T-helper 2 cell treated with Interferon-gamma antibody and Interleukin-4, amounts not matched to agents 5 μg/mL and 100 μg/mL, for 36 hours (primary cell): ENCODE data around the gene NUP54.
A peak's percentile ranks its signal among the peaks of the same experiment; 100 is the strongest.

Source experiments
- DNase-seq: peaks from one replicate; pipeline ENCODE4 v3.0.0; 2021; ENCODE audit warnings: low spot score
- H3K27ac Mint-ChIP-seq: one replicate; pipeline ENCODE4 v1.8.0; 2021; ENCODE audit warnings: mild to moderate bottlenecking, mixed read lengths
- H3K27me3 Mint-ChIP-seq: one replicate; pipeline ENCODE4 v1.8.0; 2021; ENCODE audit warnings: low read depth, mixed read lengths
- H3K36me3 Mint-ChIP-seq: one replicate; pipeline ENCODE4 v1.8.0; 2021; ENCODE audit warnings: low read depth, mixed read lengths
- H3K4me1 Mint-ChIP-seq: one replicate; pipeline ENCODE4 v1.8.0; 2021; ENCODE audit warnings: low read depth, mixed read lengths
- H3K4me3 Mint-ChIP-seq: one replicate; pipeline ENCODE4 v1.8.0; 2022; ENCODE audit warnings: mild to moderate bottlenecking, moderate library complexity, mixed read lengths
- H3K9me3 Mint-ChIP-seq: one replicate; pipeline ENCODE4 v1.8.0; 2021; ENCODE audit warnings: mixed read lengths

The NUP54 gene

GRCh38 chr4:76174216-76174615 lies 26.0 kb upstream of the NUP54 start:
- no peak overlapping the region for H3K4me3 Mint-ChIP-seq
- H3K36me3 Mint-ChIP-seq = no peaks in the 10 kb centered on the region
- no peak overlapping the region for H3K27ac Mint-ChIP-seq

GRCh38 chr4:76168688-76169087 lies 20.5 kb upstream of the NUP54 start:
- Mint-ChIP-seq H3K9me3 (no peaks in the 10 kb centered on the region), H3K4me1 (no peaks in the 10 kb centered on the region), H3K4me3 (no peak overlapping the region), H3K27me3 (no peaks in the 10 kb centered on the region), H3K36me3 (no peaks in the 10 kb centered on the region), H3K27ac (no peak overlapping the region)
- no peak for DNase-seq

More at GRCh38 chr4:76174216-76174615, 26.0 kb upstream of the NUP54 start:
- DNase-seq = no peak
- Mint-ChIP-seq H3K4me1 (no peaks in the 10 kb centered on the region), H3K9me3 (no peaks in the 10 kb centered on the region), H3K27me3 (no peaks in the 10 kb centered on the region)

- Mint-ChIP-seq H3K36me3 (no peaks in the 10 kb centered on the region), H3K27ac (no peak overlapping the region), H3K9me3 (no peaks in the 10 kb centered on the region), H3K4me3 (no peak overlapping the region), H3K4me1 (no peaks in the 10 kb centered on the region), H3K27me3 (no peaks in the 10 kb centered on the region)
- no peak for DNase-seq
Observed at GRCh38 chr4:76166480-76166879, 18.3 kb upstream of the NUP54 start.

GRCh38 chr4:76160355-76160754 lies 12.2 kb upstream of the NUP54 start:
- no peak overlapping the region for H3K4me3 Mint-ChIP-seq
- H3K9me3 Mint-ChIP-seq = no peaks in the 10 kb centered on the region
- no peak overlapping the region for H3K27ac Mint-ChIP-seq
- H3K4me1 Mint-ChIP-seq = no peaks in the 10 kb centered on the region
- DNase-seq = no peak
- no peaks in the 10 kb centered on the region for H3K36me3 Mint-ChIP-seq
- H3K27me3 Mint-ChIP-seq = no peaks in the 10 kb centered on the region

GRCh38 chr4:76156635-76157034 lies 8.4 kb upstream of the NUP54 start:
- Mint-ChIP-seq H3K4me1 (no peaks in the 10 kb centered on the region), H3K27ac (no peak overlapping the region), H3K36me3 (no peaks in the 10 kb centered on the region), H3K4me3 (no peak overlapping the region), H3K27me3 (peaks cover 4% of the 10 kb centered on the region), H3K9me3 (no peaks in the 10 kb centered on the region)
- no peak for DNase-seq

- H3K4me1 Mint-ChIP-seq = no peaks in the 10 kb centered on the region
- no peaks in the 10 kb centered on the region for H3K9me3 Mint-ChIP-seq
- peaks cover 4% of the 10 kb centered on the region for H3K27me3 Mint-ChIP-seq
- H3K27ac Mint-ChIP-seq = no peak overlapping the region
- H3K4me3 Mint-ChIP-seq = no peak overlapping the region
- H3K36me3 Mint-ChIP-seq = no peaks in the 10 kb centered on the region
- no peak for DNase-seq
Observed at GRCh38 chr4:76155979-76156378, 7.8 kb upstream of the NUP54 start.

- Mint-ChIP-seq H3K27ac (no peak overlapping the region), H3K4me3 (no peak overlapping the region), H3K4me1 (peaks cover 9% of the 10 kb centered on the region), H3K9me3 (no peaks in the 10 kb centered on the region), H3K27me3 (peaks cover 4% of the 10 kb centered on the region), H3K36me3 (peaks cover 4% of the 10 kb centered on the region)
- DNase-seq = no peak
Observed at GRCh38 chr4:76153356-76153755, 5.2 kb upstream of the NUP54 start.

- H3K9me3 Mint-ChIP-seq = no peaks in the 10 kb centered on the region
- peak overlapping the region; percentile 93 for H3K4me3 Mint-ChIP-seq
- H3K27ac Mint-ChIP-seq = peak overlapping the region; percentile 93
- peak; percentile 65 for DNase-seq
- H3K36me3 Mint-ChIP-seq = peaks cover 14% of the 10 kb centered on the region
- H3K27me3 Mint-ChIP-seq = peaks cover 1% of the 10 kb centered on the region
- peaks cover 25% of the 10 kb centered on the region for H3K4me1 Mint-ChIP-seq
Observed at GRCh38 chr4:76147454-76148141, 599 bp downstream of the NUP54 start.

- H3K4me3 Mint-ChIP-seq = no peak overlapping the region
- H3K27me3 Mint-ChIP-seq = no peaks in the 10 kb centered on the region
- no peaks in the 10 kb centered on the region for H3K9me3 Mint-ChIP-seq
- no peak for DNase-seq
- H3K4me1 Mint-ChIP-seq = peaks cover 22% of the 10 kb centered on the region
- H3K27ac Mint-ChIP-seq = no peak overlapping the region
- H3K36me3 Mint-ChIP-seq = peaks cover 31% of the 10 kb centered on the region
Observed at GRCh38 chr4:76144546-76144945, 3.7 kb downstream of the NUP54 start.

GRCh38 chr4:76141241-76141640 lies 7.0 kb downstream of the NUP54 start:
- Mint-ChIP-seq H3K27ac (no peak overlapping the region), H3K4me1 (peaks cover 10% of the 10 kb centered on the region), H3K36me3 (peaks cover 41% of the 10 kb centered on the region), H3K9me3 (no peaks in the 10 kb centered on the region), H3K4me3 (no peak overlapping the region), H3K27me3 (no peaks in the 10 kb centered on the region)
- DNase-seq = no peak

GRCh38 chr4:76127754-76128153 lies 20.4 kb downstream of the NUP54 start:
- H3K27me3 Mint-ChIP-seq = no peaks in the 10 kb centered on the region
- no peak for DNase-seq
- H3K4me1 Mint-ChIP-seq = no peaks in the 10 kb centered on the region
- H3K27ac Mint-ChIP-seq = no peak overlapping the region
- no peaks in the 10 kb centered on the region for H3K9me3 Mint-ChIP-seq
- H3K4me3 Mint-ChIP-seq = no peak overlapping the region
- peaks cover 34% of the 10 kb centered on the region for H3K36me3 Mint-ChIP-seq

GRCh38 chr4:76125816-76126215 lies 22.4 kb downstream of the NUP54 start:
- Mint-ChIP-seq H3K4me3 (no peak overlapping the region), H3K27me3 (no peaks in the 10 kb centered on the region), H3K27ac (no peak overlapping the region), H3K36me3 (peaks cover 43% of the 10 kb centered on the region), H3K9me3 (no peaks in the 10 kb centered on the region), H3K4me1 (no peaks in the 10 kb centered on the region)
- DNase-seq = no peak

- no peak overlapping the region for H3K27ac Mint-ChIP-seq
- no peaks in the 10 kb centered on the region for H3K4me1 Mint-ChIP-seq
- no peak overlapping the region for H3K4me3 Mint-ChIP-seq
- peaks cover 62% of the 10 kb centered on the region for H3K36me3 Mint-ChIP-seq
- H3K9me3 Mint-ChIP-seq = no peaks in the 10 kb centered on the region
- no peak for DNase-seq
- H3K27me3 Mint-ChIP-seq = no peaks in the 10 kb centered on the region
Observed at GRCh38 chr4:76120199-76120598, 28.0 kb downstream of the NUP54 start.

- Mint-ChIP-seq H3K27ac (no peak overlapping the region), H3K4me3 (no peak overlapping the region), H3K9me3 (no peaks in the 10 kb centered on the region), H3K36me3 (peaks cover 65% of the 10 kb centered on the region), H3K27me3 (no peaks in the 10 kb centered on the region), H3K4me1 (no peaks in the 10 kb centered on the region)
- DNase-seq = no peak
Observed at GRCh38 chr4:76117536-76117935, 30.7 kb downstream of the NUP54 start.

- Mint-ChIP-seq H3K27ac (no peak overlapping the region), H3K4me3 (no peak overlapping the region), H3K36me3 (peaks cover 64% of the 10 kb centered on the region), H3K27me3 (no peaks in the 10 kb centered on the region), H3K9me3 (no peaks in the 10 kb centered on the region), H3K4me1 (no peaks in the 10 kb centered on the region)
- no peak for DNase-seq
Observed at GRCh38 chr4:76116821-76117220, 31.4 kb downstream of the NUP54 start.
